Body of pancreas (tissue), 4 donors: ENCODE results near the gene GAL3ST1.

Experiments
- CTCF ChIP-seq, 7 experiments: fragments of 450-650 bp in 4 of 7; fragments of 200-600 bp in 3 of 7; sonication (generic) in 3 of 7; IDR thresholded peaks; one replicate each; pipeline ENCODE4 v1.5.1; 2016 to 2019; ENCODE audit warnings: antibody characterized with exemption in 7 of 7
- POLR2A ChIP-seq, 3 donors: fragments of 450-650 bp; IDR thresholded peaks; one replicate each; pipeline ENCODE4 v1.6.1; 2016; ENCODE audit warnings: antibody characterized with exemption in 3 of 3, mild to moderate bottlenecking in 2 of 3

DNA sequence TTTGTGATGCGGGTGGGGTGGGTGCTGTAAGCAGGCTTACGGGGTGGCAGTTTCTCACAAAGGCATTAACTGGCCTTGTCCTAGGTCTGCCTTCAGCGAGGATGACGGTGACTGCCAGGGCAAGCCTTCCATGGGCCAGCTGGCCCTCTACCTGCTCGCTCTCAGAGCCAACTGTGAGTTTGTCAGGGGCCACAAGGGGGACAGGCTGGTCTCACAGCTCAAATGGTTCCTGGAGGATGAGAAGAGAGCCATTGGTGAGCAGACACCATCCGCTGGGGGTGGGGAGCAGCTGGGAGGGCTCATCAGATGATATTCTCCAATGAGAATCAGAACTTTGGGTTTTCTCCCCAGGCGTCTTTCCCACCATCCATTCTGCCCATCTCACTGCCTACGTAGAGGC lies 38.3 kb upstream of the GAL3ST1 start:
- TF ChIP-seq POLR2A (IDR thresholded peaks at IDR 0.05) (no peak), CTCF (IDR thresholded peaks at IDR 0.05) (no peak)
